GM12875 (cell line): ENCODE results near the gene KCNJ14.

Experiments
- H3K4me3 ChIP-seq: one replicate; pipeline ENCODE4 v1.5.1; 2011; ENCODE audit warnings: low read depth, low read length, control low read depth
- TF ChIP-seq, protein P1 (sequence below): IDR thresholded peaks from 2 replicates; pipeline ENCODE4 v1.5.1; 2011; ENCODE audit warnings: low read depth, mild to moderate bottlenecking, control low read depth, inconsistent platforms, low read length, moderate library complexity, borderline replicate concordance; ENCODE audit not compliant: insufficient read depth

Gene KCNJ14

GRCh38 chr19:48452289-48453190, 2.8 kb upstream of the KCNJ14 start:
- TF ChIP-seq, protein P1, sequence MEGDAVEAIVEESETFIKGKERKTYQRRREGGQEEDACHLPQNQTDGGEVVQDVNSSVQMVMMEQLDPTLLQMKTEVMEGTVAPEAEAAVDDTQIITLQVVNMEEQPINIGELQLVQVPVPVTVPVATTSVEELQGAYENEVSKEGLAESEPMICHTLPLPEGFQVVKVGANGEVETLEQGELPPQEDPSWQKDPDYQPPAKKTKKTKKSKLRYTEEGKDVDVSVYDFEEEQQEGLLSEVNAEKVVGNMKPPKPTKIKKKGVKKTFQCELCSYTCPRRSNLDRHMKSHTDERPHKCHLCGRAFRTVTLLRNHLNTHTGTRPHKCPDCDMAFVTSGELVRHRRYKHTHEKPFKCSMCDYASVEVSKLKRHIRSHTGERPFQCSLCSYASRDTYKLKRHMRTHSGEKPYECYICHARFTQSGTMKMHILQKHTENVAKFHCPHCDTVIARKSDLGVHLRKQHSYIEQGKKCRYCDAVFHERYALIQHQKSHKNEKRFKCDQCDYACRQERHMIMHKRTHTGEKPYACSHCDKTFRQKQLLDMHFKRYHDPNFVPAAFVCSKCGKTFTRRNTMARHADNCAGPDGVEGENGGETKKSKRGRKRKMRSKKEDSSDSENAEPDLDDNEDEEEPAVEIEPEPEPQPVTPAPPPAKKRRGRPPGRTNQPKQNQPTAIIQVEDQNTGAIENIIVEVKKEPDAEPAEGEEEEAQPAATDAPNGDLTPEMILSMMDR, result no peak

DNA sequence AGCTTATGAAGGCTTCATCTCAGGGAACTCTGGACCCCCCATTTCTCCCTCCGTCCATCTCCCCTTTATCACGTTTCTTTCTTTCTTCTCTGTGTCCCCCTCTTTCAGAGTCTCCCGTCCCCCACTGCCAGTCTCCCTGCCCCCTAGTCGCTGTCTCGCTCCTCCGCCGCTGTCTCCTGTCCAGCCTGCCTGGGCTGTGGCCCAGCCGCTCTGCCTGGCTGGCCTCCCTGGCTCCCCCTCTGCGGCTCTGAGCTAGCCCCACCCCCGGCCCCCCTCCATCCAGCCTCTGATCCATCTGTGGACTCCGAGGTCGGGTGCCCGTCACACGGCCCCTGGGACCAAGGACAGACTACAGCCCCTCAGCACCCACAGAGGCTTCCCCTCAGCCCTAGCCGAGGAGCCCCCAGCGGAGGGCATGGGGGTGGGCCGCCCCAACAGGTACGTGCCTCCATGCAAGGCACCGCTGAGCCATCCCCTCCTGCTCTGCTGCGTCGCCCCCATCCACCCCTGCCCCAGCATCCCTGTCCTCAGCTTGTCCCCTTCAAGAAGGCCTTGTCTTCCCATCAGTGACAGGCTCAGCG, 1.1 kb upstream of the KCNJ14 start:
- H3K4me3 ChIP-seq, result no peak overlapping the region
- TF ChIP-seq, protein P1, result no peak

More at GRCh38 chr19:48452289-48453190, 2.8 kb upstream of the KCNJ14 start:
- H3K4me3 ChIP-seq, result no peak overlapping the region

DNA sequence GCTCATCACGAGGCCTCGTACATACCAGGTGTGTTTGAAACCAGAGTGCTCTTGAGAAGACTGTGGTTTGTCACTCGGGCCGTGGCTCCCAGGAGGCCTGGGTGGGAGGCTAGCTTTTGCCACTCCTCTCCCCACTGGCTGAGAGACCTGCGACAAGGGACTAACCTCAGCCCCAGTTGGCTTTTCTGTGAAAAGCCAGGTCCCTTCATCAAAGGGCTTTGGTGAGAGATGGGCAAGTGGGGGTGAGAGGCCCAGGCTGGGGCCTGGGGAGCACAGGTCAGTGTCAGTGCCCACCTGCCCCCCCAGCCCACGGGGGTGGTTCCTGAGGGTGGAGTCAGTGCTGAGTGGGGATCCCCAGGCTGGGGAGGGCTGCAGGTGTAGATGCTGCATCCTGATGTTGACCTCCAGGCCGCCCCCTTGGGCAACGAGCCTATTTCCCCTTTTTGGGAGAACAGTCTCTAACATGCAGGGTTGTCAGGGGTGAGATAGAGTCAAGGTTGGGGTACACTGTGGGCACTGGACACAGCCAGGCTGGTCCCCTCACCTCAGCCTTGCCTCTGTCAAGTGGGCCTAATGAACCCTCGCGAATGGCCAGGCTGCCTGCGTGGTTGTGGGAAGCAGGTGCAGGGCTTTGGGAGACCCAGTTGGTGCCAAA, 661 bp downstream of the KCNJ14 start:
- H3K4me3 ChIP-seq, result no peak overlapping the region
- TF ChIP-seq, protein P1, result no peak

GRCh38 chr19:48456864-48457263, 1.5 kb downstream of the KCNJ14 start:
- TF ChIP-seq, protein P1, result no peak
- no peak overlapping the region for H3K4me3 ChIP-seq

GRCh38 chr19:48458016-48458415, 2.6 kb downstream of the KCNJ14 start:
- no peak overlapping the region for H3K4me3 ChIP-seq
- TF ChIP-seq, protein P1, result no peak

- TF ChIP-seq, protein P1, result no peak
- H3K4me3 ChIP-seq, result no peak overlapping the region
Observed at GRCh38 chr19:48461651-48461981, 6.2 kb downstream of the KCNJ14 start.
